Subcutaneous abdominal adipose tissue (tissue), 5 donors: ENCODE data around the gene RLN2.
"Not testable (repeated sequence)": the region's sequence is repeated elsewhere in the genome, so short reads cannot be mapped to it uniquely, and the experiment has no call there.

Experiments
- H3K27ac ChIP-seq: one replicate; pipeline ENCODE4 v1.7.0; 2013; ENCODE audit warnings: low read depth, mild to moderate bottlenecking, inconsistent platforms, low read length, moderate library complexity
- H3K27me3 ChIP-seq, 5 donors: one replicate each; pipeline ENCODE4 v1.7.0; 2013; ENCODE audit warnings: low read length in 5 of 5, inconsistent platforms in 1 of 5; ENCODE audit not compliant: control insufficient read depth in 5 of 5, insufficient read depth in 4 of 5
- H3K36me3 ChIP-seq, 5 donors: one replicate each; pipeline ENCODE4 v1.7.0; 2013; ENCODE audit warnings: low read length in 5 of 5; ENCODE audit not compliant: control insufficient read depth in 5 of 5, insufficient read depth in 5 of 5
- H3K4me1 ChIP-seq, 5 donors: one replicate each; pipeline ENCODE4 v1.7.0; 2013; ENCODE audit warnings: low read length in 5 of 5, mild to moderate bottlenecking in 3 of 5, moderate library complexity in 1 of 5; ENCODE audit not compliant: control insufficient read depth in 5 of 5, insufficient read depth in 5 of 5
- H3K4me3 ChIP-seq, 5 donors: one replicate each; pipeline ENCODE4 v1.7.0; 2013; ENCODE audit warnings: low read length in 5 of 5, low read depth in 1 of 5
- H3K9ac ChIP-seq, 5 donors: one replicate each; pipeline ENCODE4 v1.7.0; 2013; ENCODE audit warnings: low read length in 5 of 5, mild to moderate bottlenecking in 4 of 5, moderate library complexity in 3 of 5
- H3K9me3 ChIP-seq, 5 donors: one replicate each; pipeline ENCODE4 v1.7.0; 2013; ENCODE audit warnings: low read length in 5 of 5; ENCODE audit not compliant: control insufficient read depth in 5 of 5
- donor health status: healthy.
- donor health status: healthy.
- donor health status: healthy.
- donor health status: healthy.
- donor health status: healthy.

The RLN2 gene, protein sequence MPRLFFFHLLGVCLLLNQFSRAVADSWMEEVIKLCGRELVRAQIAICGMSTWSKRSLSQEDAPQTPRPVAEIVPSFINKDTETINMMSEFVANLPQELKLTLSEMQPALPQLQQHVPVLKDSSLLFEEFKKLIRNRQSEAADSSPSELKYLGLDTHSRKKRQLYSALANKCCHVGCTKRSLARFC

DNA sequence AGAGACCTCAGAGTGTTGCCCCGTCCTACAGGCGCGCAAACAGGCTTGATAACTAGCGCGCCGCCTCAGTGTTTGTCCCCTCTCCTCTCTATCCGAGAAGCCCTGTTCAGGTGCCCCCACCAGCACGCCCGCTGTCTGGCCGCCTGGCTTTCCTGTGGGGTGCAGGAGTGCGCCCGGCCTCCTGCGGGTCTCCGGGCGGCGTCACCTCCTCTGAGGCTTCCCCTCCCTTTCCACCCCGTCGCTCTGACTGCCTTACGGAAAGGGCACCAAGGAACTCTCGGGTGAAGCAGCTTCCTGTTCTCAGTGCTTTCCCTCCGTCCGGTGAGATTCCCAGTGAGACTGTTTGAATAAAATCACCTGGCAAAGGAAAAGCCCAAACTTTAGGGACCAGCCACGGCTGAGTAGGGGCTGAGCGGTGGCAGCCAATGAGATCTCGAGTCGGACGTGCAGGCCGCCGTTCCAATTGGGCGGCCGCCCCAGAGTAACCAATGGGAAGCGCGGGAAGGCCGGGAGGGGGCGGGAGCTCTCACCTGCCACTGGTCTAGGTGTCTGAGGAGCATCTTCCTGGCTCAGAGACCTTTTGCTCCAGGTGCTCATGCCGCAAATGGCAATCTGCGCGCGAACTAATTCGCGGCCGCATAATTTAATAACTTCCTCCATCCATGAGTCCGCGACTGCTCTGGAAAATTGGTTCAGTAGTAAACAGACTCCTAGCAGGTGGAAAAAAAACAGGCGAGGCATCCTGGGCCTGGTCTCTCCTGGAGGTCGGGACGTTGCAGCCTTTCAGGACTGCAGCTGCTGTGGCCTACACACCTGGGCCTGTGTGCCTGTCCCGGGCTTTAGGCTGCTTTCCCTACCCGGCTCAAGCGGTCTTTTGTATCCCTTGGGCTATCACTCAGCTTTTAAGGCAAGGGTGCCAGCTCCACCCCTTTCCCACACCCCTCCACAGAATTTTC, at the start of gene RLN2:
Gene RLN2 (minus strand): TSS at position 877 of the 956 bp plus-strand sequence. CDS start 136 bp downstream, at position 741.
- not testable (repeated sequence) for H3K4me1 ChIP-seq, H3K27ac ChIP-seq, H3K36me3 ChIP-seq, H3K27me3 ChIP-seq, H3K9me3 ChIP-seq, H3K9ac ChIP-seq
- H3K4me3 ChIP-seq: peak within 1 kb of the TSS in 1 of 5 donors; percentile 1

DNA sequence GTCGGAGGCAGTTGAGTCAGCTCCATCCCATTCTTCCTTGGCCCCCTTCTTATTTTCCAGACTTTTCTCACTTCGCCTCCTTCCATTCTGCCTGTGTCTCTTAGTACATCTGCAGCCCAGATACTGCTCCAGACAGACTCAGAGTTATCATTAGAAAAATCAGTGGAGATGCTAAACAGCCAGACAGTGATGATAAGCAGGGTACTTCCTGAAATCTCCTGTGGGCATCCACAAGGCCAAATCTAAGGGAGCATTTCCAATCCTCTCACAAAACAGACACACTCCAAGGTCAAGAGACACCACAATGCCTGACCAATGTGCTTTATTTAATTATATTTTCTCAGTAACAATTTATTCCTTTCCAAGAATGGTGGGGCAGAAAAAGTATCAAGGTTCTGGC, 49.7 kb upstream of the RLN2 start:
- H3K4me1 ChIP-seq: peaks cover 0 to 4% (median 0%) of the 10 kb centered on the region in 5 donors
- H3K9me3 ChIP-seq: peaks cover 0 to 7% (median 0%) of the 10 kb centered on the region in 5 donors
- H3K9ac ChIP-seq: no peak overlapping the region
- H3K36me3 ChIP-seq: peaks cover 0 to 7% (median 4%) of the 10 kb centered on the region in 5 donors
- no peak overlapping the region for H3K4me3 ChIP-seq
- no peak overlapping the region for H3K27ac ChIP-seq
- no peaks in the 10 kb centered on the region for H3K27me3 ChIP-seq

DNA sequence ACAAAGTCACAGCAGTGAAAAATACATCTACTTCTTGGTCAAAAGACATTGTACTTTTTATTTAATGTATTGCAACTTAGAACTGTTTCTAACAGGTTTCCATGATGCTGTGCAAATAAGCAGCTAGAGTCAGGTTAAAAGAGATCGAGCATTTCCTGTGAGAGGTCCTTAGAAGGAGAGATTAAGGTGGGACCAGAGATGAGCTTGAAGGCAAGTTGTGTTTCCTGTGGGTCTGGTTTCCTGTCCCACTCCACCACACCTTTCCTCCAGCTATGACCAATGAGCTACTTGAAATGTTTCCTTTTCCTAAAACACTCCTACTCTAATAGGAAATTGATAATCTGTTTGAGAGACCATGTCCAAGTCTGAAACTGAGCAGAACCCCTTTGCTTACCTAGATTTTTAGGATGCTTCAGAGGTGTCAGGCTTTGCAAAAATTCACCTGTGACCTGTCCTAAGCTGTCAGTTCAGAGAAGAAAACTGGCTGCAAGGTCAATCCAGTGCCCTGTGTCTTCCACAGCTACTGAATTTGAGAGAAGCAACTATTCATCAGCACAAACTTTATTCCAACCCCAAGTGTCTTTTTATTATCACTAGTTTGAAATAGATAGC, 48.2 kb upstream of the RLN2 start:
- Histone ChIP-seq H3K27ac (no peak overlapping the region), H3K4me3 (no peak overlapping the region), H3K27me3 (no peaks in the 10 kb centered on the region), H3K9me3 (peaks cover 0 to 10% (median 0%) of the 10 kb centered on the region in 5 donors), H3K4me1 (peaks cover 0 to 4% (median 0%) of the 10 kb centered on the region in 5 donors), H3K9ac (no peak overlapping the region), H3K36me3 (peaks cover 0 to 7% (median 4%) of the 10 kb centered on the region in 5 donors)

DNA sequence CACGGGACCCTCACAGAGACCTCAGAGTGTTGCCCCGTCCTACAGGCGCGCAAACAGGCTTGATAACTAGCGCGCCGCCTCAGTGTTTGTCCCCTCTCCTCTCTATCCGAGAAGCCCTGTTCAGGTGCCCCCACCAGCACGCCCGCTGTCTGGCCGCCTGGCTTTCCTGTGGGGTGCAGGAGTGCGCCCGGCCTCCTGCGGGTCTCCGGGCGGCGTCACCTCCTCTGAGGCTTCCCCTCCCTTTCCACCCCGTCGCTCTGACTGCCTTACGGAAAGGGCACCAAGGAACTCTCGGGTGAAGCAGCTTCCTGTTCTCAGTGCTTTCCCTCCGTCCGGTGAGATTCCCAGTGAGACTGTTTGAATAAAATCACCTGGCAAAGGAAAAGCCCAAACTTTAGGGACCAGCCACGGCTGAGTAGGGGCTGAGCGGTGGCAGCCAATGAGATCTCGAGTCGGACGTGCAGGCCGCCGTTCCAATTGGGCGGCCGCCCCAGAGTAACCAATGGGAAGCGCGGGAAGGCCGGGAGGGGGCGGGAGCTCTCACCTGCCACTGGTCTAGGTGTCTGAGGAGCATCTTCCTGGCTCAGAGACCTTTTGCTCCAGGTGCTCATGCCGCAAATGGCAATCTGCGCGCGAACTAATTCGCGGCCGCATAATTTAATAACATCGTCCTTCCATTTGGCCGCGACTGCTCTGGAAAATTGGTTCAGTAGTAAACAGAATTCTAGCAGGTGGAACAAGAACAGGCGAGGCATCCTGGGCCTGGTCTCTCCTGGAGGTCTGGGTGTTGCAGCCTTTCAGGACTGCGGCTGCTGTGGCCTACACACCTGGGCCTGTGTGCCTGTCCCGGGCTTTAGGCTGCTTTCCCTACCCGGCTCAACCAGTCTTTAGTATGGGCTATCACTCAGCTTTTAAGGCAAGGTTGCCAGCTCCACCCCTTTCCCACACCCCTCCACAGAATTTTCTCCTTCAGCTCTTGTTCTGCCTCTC, 34.8 kb upstream of the RLN2 start, which contains the start of gene RLN1:
Gene RLN1 (minus strand): TSS at position 885 of the 990 bp plus-strand sequence. CDS start 130 bp downstream, at position 755.
- not testable (repeated sequence) for H3K9me3 ChIP-seq, H3K36me3 ChIP-seq, H3K27ac ChIP-seq, H3K4me1 ChIP-seq, H3K9ac ChIP-seq, H3K27me3 ChIP-seq
- H3K4me3 ChIP-seq: peak within 1 kb of the TSS in 1 of 5 donors; percentile 48

DNA sequence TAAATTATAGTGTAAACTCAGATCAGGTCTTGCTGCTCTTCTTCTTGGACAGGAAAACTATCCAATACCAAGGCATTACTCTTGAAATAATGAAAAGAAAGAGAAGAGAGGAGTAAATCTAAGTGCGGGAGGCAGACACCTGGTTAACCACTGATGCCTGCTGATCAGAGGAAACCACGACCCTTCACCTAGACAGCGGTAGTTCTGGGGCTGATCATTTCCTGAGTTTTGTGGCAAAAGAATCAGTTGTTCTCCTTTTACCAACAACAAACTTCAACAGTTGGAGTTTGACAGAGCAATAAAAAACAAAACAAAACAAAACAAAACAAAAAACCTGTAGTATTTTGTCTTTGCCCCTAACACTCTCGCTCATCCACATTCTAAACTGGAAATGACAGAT, 32.2 kb upstream of the RLN2 start:
- no peak overlapping the region for H3K27ac ChIP-seq
- H3K4me1 ChIP-seq: peaks cover 0 to 4% (median 0%) of the 10 kb centered on the region in 5 donors
- no peak overlapping the region for H3K9ac ChIP-seq
- H3K9me3 ChIP-seq: no peaks in the 10 kb centered on the region
- no peak overlapping the region for H3K4me3 ChIP-seq
- no peaks in the 10 kb centered on the region for H3K27me3 ChIP-seq
- no peaks in the 10 kb centered on the region for H3K36me3 ChIP-seq

DNA sequence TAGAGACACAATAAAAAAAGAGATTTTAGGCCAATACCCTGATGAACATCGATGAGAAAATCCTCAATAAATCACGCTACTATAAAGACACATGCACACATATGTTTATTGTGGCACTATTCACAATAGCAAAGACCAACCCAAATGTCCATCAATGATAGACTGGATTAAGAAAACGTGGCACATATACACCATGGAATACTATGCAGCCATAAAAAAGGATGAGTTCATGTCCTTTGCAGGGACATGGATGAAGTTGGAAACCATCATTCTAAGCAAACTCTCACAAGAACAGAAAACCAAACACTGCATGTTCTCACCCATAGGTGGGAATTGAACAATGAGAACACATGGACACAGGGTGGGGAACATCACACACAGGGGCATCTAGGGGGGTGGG, 26.8 kb upstream of the RLN2 start:
- H3K27ac ChIP-seq, H3K9ac ChIP-seq, H3K9me3 ChIP-seq, H3K27me3 ChIP-seq, H3K4me3 ChIP-seq, H3K4me1 ChIP-seq, H3K36me3 ChIP-seq: not testable (repeated sequence)

DNA sequence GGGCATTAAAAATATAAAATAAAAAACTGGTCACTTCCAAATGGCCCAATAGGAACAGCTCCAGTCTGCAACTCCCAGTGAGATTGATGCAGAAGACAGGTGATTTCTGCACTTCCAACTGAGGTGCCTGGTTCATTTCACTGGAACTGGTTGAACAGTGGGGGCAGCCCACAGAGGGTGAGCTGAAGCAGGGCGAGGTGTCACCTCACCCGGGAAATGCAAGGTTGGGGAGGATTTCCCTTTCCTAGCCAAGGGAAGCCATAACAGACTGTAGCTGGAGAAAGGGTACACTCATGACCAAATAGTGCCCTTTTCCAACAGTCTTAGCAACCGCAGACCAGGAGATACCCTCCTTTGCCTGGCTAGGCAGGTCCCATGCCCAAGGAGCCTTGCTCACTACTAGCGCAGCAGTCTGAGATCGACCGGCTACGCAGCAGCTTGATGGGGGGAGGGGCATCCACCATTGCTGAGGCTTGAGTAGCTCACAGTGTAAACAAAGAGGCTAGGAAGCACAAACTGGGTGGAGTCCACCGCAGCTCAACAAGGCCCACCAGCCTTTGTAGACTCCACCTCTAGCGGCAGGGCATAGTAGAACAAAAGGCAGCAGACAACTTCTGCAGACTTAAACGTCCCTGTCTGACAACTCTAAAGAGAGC, 22.5 kb upstream of the RLN2 start:
- Histone ChIP-seq H3K36me3 (no peaks in the 10 kb centered on the region), H3K27me3 (no peaks in the 10 kb centered on the region), H3K27ac (no peak overlapping the region), H3K4me1 (no peaks in the 10 kb centered on the region), H3K4me3 (peak overlapping the region in 2 of 5 donors; percentile 13 to 60), H3K9me3 (no peaks in the 10 kb centered on the region), H3K9ac (no peak overlapping the region)

DNA sequence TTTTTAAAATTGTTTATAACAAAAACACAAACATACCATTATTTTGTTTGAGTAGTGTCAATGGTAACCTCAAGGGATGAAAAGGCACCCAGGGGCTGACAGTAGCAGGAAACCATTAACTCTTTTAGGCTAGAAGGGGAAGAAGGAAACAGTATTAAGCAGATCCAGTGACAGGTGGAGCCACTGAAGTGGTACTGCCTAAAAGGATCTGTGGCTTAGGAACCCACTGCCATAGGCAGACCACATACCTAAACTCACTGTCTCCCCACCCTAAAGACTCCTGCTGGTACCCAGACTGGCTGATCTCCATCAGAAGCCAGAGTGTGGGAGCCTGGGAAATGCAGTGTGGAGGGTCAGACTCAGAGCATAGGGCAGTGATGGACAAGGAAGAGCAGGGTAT, 21.7 kb upstream of the RLN2 start:
- H3K9ac ChIP-seq: no peak overlapping the region
- no peaks in the 10 kb centered on the region for H3K9me3 ChIP-seq
- no peaks in the 10 kb centered on the region for H3K27me3 ChIP-seq
- H3K4me1 ChIP-seq: no peaks in the 10 kb centered on the region
- no peak overlapping the region for H3K27ac ChIP-seq
- H3K4me3 ChIP-seq: no peak overlapping the region
- H3K36me3 ChIP-seq: no peaks in the 10 kb centered on the region

DNA sequence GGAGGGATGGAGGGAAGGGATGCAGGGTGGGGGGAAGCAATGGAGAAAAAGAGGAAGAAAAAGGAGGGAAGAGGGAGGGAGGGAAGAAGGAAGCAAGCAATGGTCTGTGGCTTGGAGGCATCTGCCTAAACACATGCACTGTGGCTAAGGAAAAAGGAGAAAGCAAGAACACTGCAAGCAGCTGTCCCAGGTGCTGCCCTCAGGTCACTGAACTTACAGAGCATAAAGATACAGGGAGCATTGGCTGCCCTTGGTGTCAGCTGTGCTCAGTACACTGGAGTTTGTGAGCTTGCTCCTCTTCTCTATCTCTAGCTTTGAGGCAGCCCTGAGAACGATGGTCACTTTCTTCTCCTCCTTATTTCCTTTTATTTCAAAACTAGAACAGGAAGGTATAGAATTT, 17.1 kb upstream of the RLN2 start:
- H3K36me3 ChIP-seq, H3K9me3 ChIP-seq, H3K27me3 ChIP-seq, H3K9ac ChIP-seq, H3K4me3 ChIP-seq, H3K4me1 ChIP-seq, H3K27ac ChIP-seq: not testable (repeated sequence)
